ENCODE measurements around the gene KCNT2. TPM values are rescaled to one million over a fixed set of nuclear protein-coding genes. Genes with fewer than 3 reads are reported as not detected.

KCNT2 gene
- total and polyA plus RNA-seq, 2 of the 8 experiments (the other 6 are each of a cell fraction or from before 2014, with no cell fraction given): 2.3 to 10.2 TPM

DNA sequence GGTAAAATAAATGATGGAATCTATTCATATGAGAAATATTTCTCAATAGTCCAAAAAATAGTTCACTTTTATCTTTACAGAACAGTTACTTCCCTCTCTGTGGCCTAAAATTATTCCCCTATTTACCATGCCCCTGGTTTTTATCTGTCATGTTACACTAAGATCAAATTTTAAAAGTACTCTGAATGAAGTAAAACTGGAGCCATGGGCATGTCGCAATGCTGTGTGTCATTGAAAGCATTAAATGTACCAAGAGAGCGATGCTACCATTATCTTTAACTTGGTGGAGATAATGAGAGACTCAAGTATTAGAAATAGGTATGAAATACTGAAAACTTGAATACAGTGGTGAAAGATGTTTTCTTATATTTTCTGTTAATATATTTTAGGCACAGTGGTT is 146.2 kb downstream of the KCNT2 start:
- WGBS, 2 experiments (ENCODE audit: extremely low coverage in 1 of 2, insufficient coverage in 1 of 2, insufficient read length in 1 of 2, insufficient replicate concordance in 2 of 2, low coverage in 1 of 2, low lambda C conversion rate in 2 of 2, missing lambda C conversion rate in 1 of 2): 93% methylated on average over 2 of the region's 2 CpGs; no CpG with 5 or more reads in 1 of the 2 experiments
- H3K18ac ChIP-seq (ENCODE audit: extremely low read depth, low read length): no peak overlapping the region
- TF ChIP-seq SIX5 (IDR thresholded peaks at IDR 0.05; ENCODE audit: low read depth, low read length) (no peak), RNF2 (IDR thresholded peaks at IDR 0.05; ENCODE audit: borderline replicate concordance, low read depth, low read length, missing control alignments, poor library complexity, severe bottlenecking) (no peak), TBP (IDR thresholded peaks at IDR 0.05; ENCODE audit: low read depth, low read length) (no peak)

More for the DNA sequence above, 146.2 kb downstream of the KCNT2 start:
- Histone ChIP-seq H3K9me3 (ENCODE audit: insufficient read depth in 2 of 2, low read depth in 1 of 2, low read length in 1 of 2) (no peaks in the 10 kb centered on the region), H3K23me2 (ENCODE audit: low read depth, low read length) (no peaks in the 10 kb centered on the region), H2AK5ac (ENCODE audit: low read depth, low read length) (no peak overlapping the region), H2BK15ac (ENCODE audit: low read length) (no peak overlapping the region), H3K4me2 (ENCODE audit: insufficient read depth in 1 of 2, low read depth in 2 of 2, low read length in 2 of 2) (no peak overlapping the region), H3K56ac (replicated peaks; ENCODE audit: insufficient read length, low read depth, low read length) (no peak overlapping the region), H4K91ac (replicated peaks; ENCODE audit: insufficient read length, low read length) (no peak overlapping the region), H2BK20ac (ENCODE audit: low read length) (no peak overlapping the region), H3K4me1 (replicated peaks in 1 of 4; ENCODE audit: control insufficient read depth in 3 of 4, insufficient read depth in 4 of 4, low read length in 3 of 4) (no peaks in the 10 kb centered on the region), H3K4ac (replicated peaks; ENCODE audit: insufficient read length, low read depth, low read length) (no peak overlapping the region), H3K9ac (replicated peaks in 1 of 4; ENCODE audit: extremely low read depth in 1 of 4, low read depth in 3 of 4, low read length in 3 of 4) (no peak overlapping the region), H2BK120ac (replicated peaks; ENCODE audit: low read depth, low read length) (no peak overlapping the region), H3K23ac (ENCODE audit: insufficient read length) (no peak overlapping the region), H2BK12ac (ENCODE audit: low read depth, low read length) (no peak overlapping the region), H2AFZ (ENCODE audit: low read length) (no peak overlapping the region), H3K79me2 (ENCODE audit: control insufficient read depth in 1 of 2, insufficient read depth in 2 of 2, low read length in 2 of 2) (no peaks in the 10 kb centered on the region), H4K20me1 (replicated peaks in 1 of 2; ENCODE audit: control insufficient read depth in 1 of 2, insufficient read depth in 2 of 2, low read length in 2 of 2) (no peaks in the 10 kb centered on the region), H3K4me3 (ENCODE audit: extremely low read depth in 1 of 4, insufficient read depth in 2 of 4, low read depth in 3 of 4, low read length in 4 of 4) (no peak overlapping the region), H2BK5ac (ENCODE audit: low read depth, low read length) (no peak overlapping the region), H3K14ac (ENCODE audit: insufficient read length) (no peak overlapping the region), H3K79me1 (ENCODE audit: low read depth, low read length) (no peaks in the 10 kb centered on the region), H4K8ac (ENCODE audit: extremely low read depth, insufficient read depth, low read length) (no peak overlapping the region), H3K27ac (ENCODE audit: low read depth, low read length) (no peak overlapping the region), H4K5ac (ENCODE audit: insufficient read length, low read depth, low read length) (no peak overlapping the region), H3K36me3 (ENCODE audit: control insufficient read depth in 2 of 4, insufficient read depth in 4 of 4, low read length in 3 of 4) (peaks cover 0 to 9% (median 3%) of the 10 kb centered on the region in 4 experiments; a peak in 3 of 8 replicates), H3K27me3 (replicated peaks in 1 of 4; ENCODE audit: control insufficient read depth in 3 of 4, extremely low read depth in 1 of 4, insufficient read depth in 3 of 4, low read length in 3 of 4) (peaks cover 0 to 1% (median 0%) of the 10 kb centered on the region in 4 experiments; a peak in 1 of 7 replicates)
- no peak for DNase-seq (ENCODE audit: low read depth in 1 of 2, low spot score in 2 of 2)
- ChIA-PET CTCF (ENCODE audit: partially characterized antibody) (no interaction called here), POLR2A (ENCODE audit: partially characterized antibody) (no interaction called here)
- FAIRE-seq: no peak

Data from H1 (cell line).